Measurements from ENCODE around the gene COPG1. TPM values are rescaled to one million over a fixed set of nuclear protein-coding genes. Genes with fewer than 3 reads are reported as not detected.

Gene COPG1
- total and polyA plus RNA-seq, 2 experiments from 2014 or later = 50.0 to 106 TPM

DNA sequence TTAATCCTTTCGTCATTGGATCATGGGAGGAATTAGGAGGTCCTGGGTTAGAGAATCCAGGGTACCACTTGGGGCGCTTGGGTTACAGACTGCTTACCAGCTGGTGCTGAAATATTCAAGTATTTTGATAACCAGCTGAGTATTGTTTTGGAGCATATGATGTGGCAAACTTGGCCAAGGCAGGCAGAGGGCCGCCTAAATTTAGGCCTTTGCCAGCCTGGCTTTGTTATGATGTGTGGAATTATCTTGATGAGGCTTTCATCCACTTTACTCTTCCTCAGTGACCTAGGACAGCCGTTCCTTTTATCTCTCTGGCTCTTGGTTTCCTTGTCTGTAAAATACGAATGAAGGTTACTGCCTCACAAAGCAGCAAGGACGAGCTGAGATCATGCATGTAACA lies 6.9 kb downstream of the COPG1 start (continued):
- TF ChIP-seq, protein P1, sequence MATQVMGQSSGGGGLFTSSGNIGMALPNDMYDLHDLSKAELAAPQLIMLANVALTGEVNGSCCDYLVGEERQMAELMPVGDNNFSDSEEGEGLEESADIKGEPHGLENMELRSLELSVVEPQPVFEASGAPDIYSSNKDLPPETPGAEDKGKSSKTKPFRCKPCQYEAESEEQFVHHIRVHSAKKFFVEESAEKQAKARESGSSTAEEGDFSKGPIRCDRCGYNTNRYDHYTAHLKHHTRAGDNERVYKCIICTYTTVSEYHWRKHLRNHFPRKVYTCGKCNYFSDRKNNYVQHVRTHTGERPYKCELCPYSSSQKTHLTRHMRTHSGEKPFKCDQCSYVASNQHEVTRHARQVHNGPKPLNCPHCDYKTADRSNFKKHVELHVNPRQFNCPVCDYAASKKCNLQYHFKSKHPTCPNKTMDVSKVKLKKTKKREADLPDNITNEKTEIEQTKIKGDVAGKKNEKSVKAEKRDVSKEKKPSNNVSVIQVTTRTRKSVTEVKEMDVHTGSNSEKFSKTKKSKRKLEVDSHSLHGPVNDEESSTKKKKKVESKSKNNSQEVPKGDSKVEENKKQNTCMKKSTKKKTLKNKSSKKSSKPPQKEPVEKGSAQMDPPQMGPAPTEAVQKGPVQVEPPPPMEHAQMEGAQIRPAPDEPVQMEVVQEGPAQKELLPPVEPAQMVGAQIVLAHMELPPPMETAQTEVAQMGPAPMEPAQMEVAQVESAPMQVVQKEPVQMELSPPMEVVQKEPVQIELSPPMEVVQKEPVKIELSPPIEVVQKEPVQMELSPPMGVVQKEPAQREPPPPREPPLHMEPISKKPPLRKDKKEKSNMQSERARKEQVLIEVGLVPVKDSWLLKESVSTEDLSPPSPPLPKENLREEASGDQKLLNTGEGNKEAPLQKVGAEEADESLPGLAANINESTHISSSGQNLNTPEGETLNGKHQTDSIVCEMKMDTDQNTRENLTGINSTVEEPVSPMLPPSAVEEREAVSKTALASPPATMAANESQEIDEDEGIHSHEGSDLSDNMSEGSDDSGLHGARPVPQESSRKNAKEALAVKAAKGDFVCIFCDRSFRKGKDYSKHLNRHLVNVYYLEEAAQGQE (IDR thresholded peaks at IDR 0.05; ENCODE audit: unreplicated experiment) = no peak
- TF ChIP-seq ZNF331 (CRISPR knock-in tag; IDR thresholded peaks at IDR 0.05; ENCODE audit: low read depth) (no peak), ZNF114 (CRISPR knock-in tag; IDR thresholded peaks at IDR 0.05) (no peak), JUNB (IDR thresholded peaks at IDR 0.05; ENCODE audit: unreplicated experiment) (no peak), EZH2phosphoT487 (IDR thresholded peaks at IDR 0.05; ENCODE audit: unreplicated experiment) (no peak), POLR2AphosphoS5 (IDR thresholded peaks at IDR 0.05; ENCODE audit: low read depth) (no peak), CREB1 (CRISPR knock-in tag; IDR thresholded peaks at IDR 0.05; ENCODE audit: low read depth) (no peak)
- TF ChIP-seq, protein P2, sequence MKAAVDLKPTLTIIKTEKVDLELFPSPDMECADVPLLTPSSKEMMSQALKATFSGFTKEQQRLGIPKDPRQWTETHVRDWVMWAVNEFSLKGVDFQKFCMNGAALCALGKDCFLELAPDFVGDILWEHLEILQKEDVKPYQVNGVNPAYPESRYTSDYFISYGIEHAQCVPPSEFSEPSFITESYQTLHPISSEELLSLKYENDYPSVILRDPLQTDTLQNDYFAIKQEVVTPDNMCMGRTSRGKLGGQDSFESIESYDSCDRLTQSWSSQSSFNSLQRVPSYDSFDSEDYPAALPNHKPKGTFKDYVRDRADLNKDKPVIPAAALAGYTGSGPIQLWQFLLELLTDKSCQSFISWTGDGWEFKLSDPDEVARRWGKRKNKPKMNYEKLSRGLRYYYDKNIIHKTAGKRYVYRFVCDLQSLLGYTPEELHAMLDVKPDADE (IDR thresholded peaks at IDR 0.05) = no peak
- TF ChIP-seq, protein P3, sequence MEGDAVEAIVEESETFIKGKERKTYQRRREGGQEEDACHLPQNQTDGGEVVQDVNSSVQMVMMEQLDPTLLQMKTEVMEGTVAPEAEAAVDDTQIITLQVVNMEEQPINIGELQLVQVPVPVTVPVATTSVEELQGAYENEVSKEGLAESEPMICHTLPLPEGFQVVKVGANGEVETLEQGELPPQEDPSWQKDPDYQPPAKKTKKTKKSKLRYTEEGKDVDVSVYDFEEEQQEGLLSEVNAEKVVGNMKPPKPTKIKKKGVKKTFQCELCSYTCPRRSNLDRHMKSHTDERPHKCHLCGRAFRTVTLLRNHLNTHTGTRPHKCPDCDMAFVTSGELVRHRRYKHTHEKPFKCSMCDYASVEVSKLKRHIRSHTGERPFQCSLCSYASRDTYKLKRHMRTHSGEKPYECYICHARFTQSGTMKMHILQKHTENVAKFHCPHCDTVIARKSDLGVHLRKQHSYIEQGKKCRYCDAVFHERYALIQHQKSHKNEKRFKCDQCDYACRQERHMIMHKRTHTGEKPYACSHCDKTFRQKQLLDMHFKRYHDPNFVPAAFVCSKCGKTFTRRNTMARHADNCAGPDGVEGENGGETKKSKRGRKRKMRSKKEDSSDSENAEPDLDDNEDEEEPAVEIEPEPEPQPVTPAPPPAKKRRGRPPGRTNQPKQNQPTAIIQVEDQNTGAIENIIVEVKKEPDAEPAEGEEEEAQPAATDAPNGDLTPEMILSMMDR (conservative IDR thresholded peaks at IDR 0.05; ENCODE audit: low read depth in 2 of 2) = no peak

GRCh38 chr3:129257609-129258008 lies 8.2 kb downstream of the COPG1 start:
- Histone ChIP-seq H2AFZ (no peak overlapping the region), H3K9me2 (ENCODE audit: insufficient read depth) (no peaks in the 10 kb centered on the region), H3K27me3 (ENCODE audit: insufficient read depth) (no peaks in the 10 kb centered on the region), H3K79me2 (replicated peaks; ENCODE audit: insufficient read depth) (no peaks in the 10 kb centered on the region), H3K36me3 (ENCODE audit: insufficient read depth) (peaks cover 41% of the 10 kb centered on the region), H3K27ac (ENCODE audit: low read depth) (no peak overlapping the region), H3F3A (replicated peaks; ENCODE audit: low read depth) (no peaks in the 10 kb centered on the region), H4K20me1 (replicated peaks; ENCODE audit: insufficient read depth) (peaks cover 5% of the 10 kb centered on the region), H3K4me3 (no peak overlapping the region), H3K4me2 (no peak overlapping the region), H3K4me1 (ENCODE audit: insufficient read depth) (no peaks in the 10 kb centered on the region)
- no peaks in the 10 kb centered on the region for H3K4me1 Mint-ChIP-seq
- no peak overlapping the region for H3K27ac Mint-ChIP-seq
- TF ChIP-seq, protein P3 (conservative IDR thresholded peaks at IDR 0.05; ENCODE audit: low read depth in 2 of 2) = no peak
- no peak for TF ChIP-seq ZNF114 (CRISPR knock-in tag; IDR thresholded peaks at IDR 0.05)
- TF ChIP-seq JUNB (IDR thresholded peaks at IDR 0.05; ENCODE audit: unreplicated experiment) = no peak
- no peak for TF ChIP-seq CREB1 (CRISPR knock-in tag; IDR thresholded peaks at IDR 0.05; ENCODE audit: low read depth)
- TF ChIP-seq EZH2phosphoT487 (IDR thresholded peaks at IDR 0.05; ENCODE audit: unreplicated experiment) = no peak
- TF ChIP-seq POLR2AphosphoS5 (IDR thresholded peaks at IDR 0.05; ENCODE audit: low read depth) = no peak
- TF ChIP-seq EZH2 (IDR thresholded peaks at IDR 0.05; ENCODE audit: low read depth, unreplicated experiment) = no peak
- peaks cover 86% of the 10 kb centered on the region for H3K36me3 Mint-ChIP-seq (ENCODE audit: low read depth)
- no peaks in the 10 kb centered on the region for H3K9me3 Mint-ChIP-seq
- no peak overlapping the region for H3K4me3 Mint-ChIP-seq
- ATAC-seq = no peak
- DNase-seq (ENCODE audit: low spot score) = no peak
- no peaks in the 10 kb centered on the region for H3K27me3 Mint-ChIP-seq (ENCODE audit: insufficient read depth, low read depth, poor library complexity)
